ENCODE measurements around the gene FOXJ3. TPM values are rescaled to one million over a fixed set of nuclear protein-coding genes. Genes with fewer than 3 reads are reported as not detected.

FOXJ3 gene
- total and polyA plus RNA-seq, 5 donors = 15.0 to 50.5 (median 42.0) TPM

- ATAC-seq = no peak
- H3K27me3 ChIP-seq (ENCODE audit: control insufficient read depth, insufficient read depth) = no peaks in the 10 kb centered on the region
- intact Hi-C loops (cut with DNase I) = no loop called here
- no peak overlapping the region for H3K27ac ChIP-seq (ENCODE audit: low read length)
- no peak overlapping the region for H3K4me3 ChIP-seq (ENCODE audit: low read length)
- H3K9me3 ChIP-seq (ENCODE audit: control insufficient read depth, low read length) = no peaks in the 10 kb centered on the region
- no peak for DNase-seq
- 0% methylated on average over 1 of the region's 1 CpG for WGBS
- peaks cover 5% of the 10 kb centered on the region for H3K4me1 ChIP-seq (ENCODE audit: control insufficient read depth, insufficient read depth, low read length)
Measured at GRCh38 chr1:42311138-42311537, 23.9 kb downstream of the FOXJ3 start.

GRCh38 chr1:42306977-42307376 is 28.1 kb downstream of the FOXJ3 start:
- no peaks in the 10 kb centered on the region for H3K27me3 ChIP-seq (ENCODE audit: control insufficient read depth, insufficient read depth)
- 58% methylated on average over 1 of the region's 1 CpG for WGBS
- ATAC-seq = no peak
- intact Hi-C loops (cut with DNase I) = no loop called here
- H3K27ac ChIP-seq (ENCODE audit: low read length) = no peak overlapping the region
- H3K9me3 ChIP-seq (ENCODE audit: control insufficient read depth, low read length) = no peaks in the 10 kb centered on the region
- H3K4me1 ChIP-seq (ENCODE audit: control insufficient read depth, insufficient read depth, low read length) = no peaks in the 10 kb centered on the region
- DNase-seq = no peak
- no peak overlapping the region for H3K4me3 ChIP-seq (ENCODE audit: low read length)

DNA sequence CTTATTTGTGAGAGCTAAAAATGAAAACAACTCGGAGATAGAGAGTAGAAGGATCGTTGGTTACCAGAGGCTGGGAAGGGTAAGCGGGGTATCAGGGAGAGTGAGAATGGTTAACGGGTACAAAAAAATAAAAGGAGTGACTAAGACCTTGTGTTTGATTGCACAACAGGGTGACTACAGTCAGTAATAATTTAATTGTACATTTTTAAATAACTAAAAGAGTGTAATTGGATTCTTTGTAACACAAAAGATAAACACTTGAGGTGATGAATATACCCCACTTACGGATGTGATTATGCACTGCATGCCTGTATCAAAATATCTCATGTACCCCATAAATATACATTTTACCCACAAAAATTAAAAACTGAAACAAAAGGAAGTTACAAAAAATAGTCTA is 29.4 kb downstream of the FOXJ3 start:
- 96% methylated on average over 5 of the region's 5 CpGs for WGBS
- Histone ChIP-seq H3K4me3 (ENCODE audit: low read length) (no peak overlapping the region), H3K4me1 (ENCODE audit: control insufficient read depth, insufficient read depth, low read length) (no peaks in the 10 kb centered on the region), H3K27ac (ENCODE audit: low read length) (no peak overlapping the region), H3K27me3 (ENCODE audit: control insufficient read depth, insufficient read depth) (no peaks in the 10 kb centered on the region), H3K9me3 (ENCODE audit: control insufficient read depth, low read length) (no peaks in the 10 kb centered on the region)
- intact Hi-C loops (cut with DNase I) = no loop called here
- DNase-seq (no peak), ATAC-seq (no peak)

GRCh38 chr1:42302034-42302433 is 33.0 kb downstream of the FOXJ3 start:
- H3K27ac ChIP-seq (ENCODE audit: low read length) = no peak overlapping the region

DNA sequence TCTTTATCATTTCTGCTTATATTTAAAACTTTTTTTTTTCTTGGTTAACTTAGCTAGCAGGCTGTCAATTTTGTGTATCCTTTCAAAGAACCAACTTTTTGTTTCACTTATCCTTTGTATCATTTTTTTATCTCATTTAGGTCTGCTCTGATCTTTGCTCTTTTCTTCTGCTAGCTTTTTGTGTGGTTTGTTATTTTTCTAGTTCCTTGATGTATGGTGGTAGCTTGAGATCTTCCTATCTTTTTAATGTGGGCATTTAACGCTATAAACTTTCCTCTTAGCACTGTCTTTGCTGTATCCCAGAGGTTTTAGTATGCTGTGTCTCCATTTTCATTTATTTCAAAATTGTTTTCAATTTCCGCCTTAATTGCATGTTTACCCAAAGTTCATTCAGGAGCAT is 36.5 kb downstream of the FOXJ3 start:
- no peaks in the 10 kb centered on the region for H3K27me3 ChIP-seq (ENCODE audit: control insufficient read depth, insufficient read depth)
- H3K4me1 ChIP-seq (ENCODE audit: control insufficient read depth, insufficient read depth, low read length) = no peaks in the 10 kb centered on the region
- no peak overlapping the region for H3K4me3 ChIP-seq (ENCODE audit: low read length)
- H3K9me3 ChIP-seq (ENCODE audit: control insufficient read depth, low read length) = no peaks in the 10 kb centered on the region
- ATAC-seq = no peak
- H3K27ac ChIP-seq (ENCODE audit: low read length) = no peak overlapping the region
- intact Hi-C loops (cut with DNase I) = no loop called here
- no peak for DNase-seq
- WGBS = 97% methylated on average over 2 of the region's 2 CpGs

More at GRCh38 chr1:42302034-42302433, 33.0 kb downstream of the FOXJ3 start:
- DNase-seq (peak in 1 of 3 donors; percentile 34), ATAC-seq (no peak)
- Histone ChIP-seq H3K4me3 (ENCODE audit: low read length) (no peak overlapping the region), H3K4me1 (ENCODE audit: control insufficient read depth, insufficient read depth, low read length) (no peaks in the 10 kb centered on the region), H3K27me3 (ENCODE audit: control insufficient read depth, insufficient read depth) (no peaks in the 10 kb centered on the region), H3K9me3 (ENCODE audit: control insufficient read depth, low read length) (no peaks in the 10 kb centered on the region)
- WGBS = 100% methylated on average over 1 of the region's 1 CpG
- intact Hi-C loops (cut with DNase I) = no loop called here

- intact Hi-C loops (cut with DNase I) = no loop called here
- 98% methylated on average over 5 of the region's 5 CpGs for WGBS
Measured at GRCh38 chr1:42295816-42296215, 39.2 kb downstream of the FOXJ3 start.

DNA sequence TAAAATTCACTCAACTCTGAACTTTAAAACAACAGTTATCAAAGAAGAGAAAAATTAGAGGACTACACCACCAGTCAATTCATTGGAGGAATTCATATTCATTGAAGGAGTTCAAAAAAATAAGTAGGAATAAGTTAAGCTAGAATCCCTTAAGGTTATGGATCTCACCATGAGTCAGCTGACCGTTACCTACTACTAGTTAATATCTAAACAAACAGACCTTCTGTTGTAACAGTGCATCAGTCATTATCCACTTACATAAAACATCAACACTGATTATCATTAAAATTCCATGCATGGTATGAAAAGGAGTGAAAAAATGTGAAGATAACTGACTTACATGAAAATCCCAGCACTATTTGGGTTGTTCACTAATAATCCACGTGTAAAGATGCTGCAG is 44.9 kb downstream of the FOXJ3 start:
- intact Hi-C loops (cut with DNase I) = no loop called here
- WGBS = 76% methylated on average over 2 of the region's 2 CpGs
- H3K4me3 ChIP-seq (ENCODE audit: low read length) = no peak overlapping the region
- no peak overlapping the region for H3K27ac ChIP-seq (ENCODE audit: low read length)
- no peaks in the 10 kb centered on the region for H3K4me1 ChIP-seq (ENCODE audit: control insufficient read depth, insufficient read depth, low read length)
- no peaks in the 10 kb centered on the region for H3K27me3 ChIP-seq (ENCODE audit: control insufficient read depth, insufficient read depth)
- DNase-seq (no peak), ATAC-seq (no peak)
- no peaks in the 10 kb centered on the region for H3K9me3 ChIP-seq (ENCODE audit: control insufficient read depth, low read length)

More at GRCh38 chr1:42295816-42296215, 39.2 kb downstream of the FOXJ3 start:
- DNase-seq (no peak), ATAC-seq (no peak)
- Histone ChIP-seq H3K4me1 (ENCODE audit: control insufficient read depth, insufficient read depth, low read length) (no peaks in the 10 kb centered on the region), H3K9me3 (ENCODE audit: control insufficient read depth, low read length) (no peaks in the 10 kb centered on the region), H3K27me3 (ENCODE audit: control insufficient read depth, insufficient read depth) (no peaks in the 10 kb centered on the region), H3K4me3 (ENCODE audit: low read length) (no peak overlapping the region), H3K27ac (ENCODE audit: low read length) (no peak overlapping the region)

DNA sequence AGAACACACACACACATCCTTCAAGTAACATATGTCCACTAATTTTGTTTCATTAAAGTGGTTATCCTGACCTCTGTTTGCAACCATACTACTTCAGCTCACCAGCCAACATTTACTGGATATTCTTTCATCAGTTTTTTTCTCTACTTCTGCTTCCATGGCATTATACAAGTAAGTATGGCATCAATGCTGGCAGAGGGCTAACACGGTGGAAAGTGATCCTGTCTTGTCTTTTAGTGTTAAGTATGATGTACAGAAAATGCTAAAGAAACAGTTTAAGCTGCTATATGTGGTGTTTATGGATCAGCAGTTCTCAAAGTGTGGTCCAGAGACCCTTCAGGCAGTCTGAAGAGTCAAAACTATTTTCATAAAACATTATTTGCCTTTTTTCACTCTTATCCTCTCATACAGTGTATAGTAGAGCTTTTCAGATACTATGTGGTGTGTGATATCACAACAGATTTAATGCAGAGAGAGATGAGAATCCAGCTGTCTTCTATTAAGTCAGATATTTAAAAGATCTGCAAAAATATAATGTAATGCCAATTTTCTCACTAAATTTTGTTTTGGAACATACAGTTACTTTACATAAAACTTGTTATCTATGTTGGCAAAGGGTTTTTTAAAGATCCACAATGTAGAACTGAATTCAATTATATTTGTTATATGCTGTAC is 46.6 kb downstream of the FOXJ3 start:
- peaks cover 2% of the 10 kb centered on the region for H3K4me1 ChIP-seq (ENCODE audit: control insufficient read depth, insufficient read depth, low read length)
- H3K9me3 ChIP-seq (ENCODE audit: control insufficient read depth, low read length) = no peaks in the 10 kb centered on the region
- H3K27me3 ChIP-seq (ENCODE audit: control insufficient read depth, insufficient read depth) = no peaks in the 10 kb centered on the region
- DNase-seq = no peak
- ATAC-seq = no peak
- no peak overlapping the region for H3K27ac ChIP-seq (ENCODE audit: low read length)
- intact Hi-C loops (cut with DNase I) = no loop called here
- H3K4me3 ChIP-seq (ENCODE audit: low read length) = no peak overlapping the region
- 56% methylated on average over 1 of the region's 1 CpG for WGBS

DNA sequence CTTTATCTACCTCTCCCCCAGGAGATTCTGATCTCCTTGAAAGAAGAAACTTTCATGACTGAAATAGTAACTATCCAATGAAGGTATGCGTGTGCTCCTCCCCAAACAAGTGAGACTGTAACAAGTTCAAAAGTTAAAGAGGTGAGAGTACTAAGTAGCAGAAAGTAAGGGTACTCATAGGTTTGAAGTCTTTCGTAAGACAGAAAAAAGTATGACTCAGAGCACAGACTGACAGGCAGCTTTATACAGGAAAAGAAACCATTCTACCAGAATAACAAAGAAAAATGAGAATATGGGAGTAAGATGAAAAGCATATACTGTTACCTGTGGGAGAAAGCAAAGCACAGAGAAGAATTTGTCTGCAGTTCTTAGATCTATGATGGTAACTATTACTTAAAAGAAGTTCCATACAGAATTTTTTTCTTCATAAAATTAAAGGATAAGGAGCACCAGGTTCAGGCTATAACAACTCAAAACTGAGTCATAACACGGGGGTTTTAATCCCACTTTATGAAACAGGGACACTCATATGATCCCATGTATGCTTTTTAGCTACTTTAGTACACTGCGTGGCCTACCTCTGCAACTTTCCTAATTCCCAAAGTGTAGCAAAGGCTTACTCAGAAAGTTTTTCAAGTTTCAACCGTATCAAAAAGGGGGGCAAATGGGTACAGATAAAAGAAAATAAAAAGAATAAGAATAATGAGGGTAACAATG is 52.0 kb downstream of the FOXJ3 start:
- 75% methylated on average over 5 of the region's 5 CpGs for WGBS
- Histone ChIP-seq H3K4me1 (ENCODE audit: control insufficient read depth, insufficient read depth, low read length) (peaks cover 2% of the 10 kb centered on the region), H3K9me3 (ENCODE audit: control insufficient read depth, low read length) (no peaks in the 10 kb centered on the region), H3K4me3 (ENCODE audit: low read length) (no peak overlapping the region), H3K27me3 (ENCODE audit: control insufficient read depth, insufficient read depth) (no peaks in the 10 kb centered on the region), H3K27ac (ENCODE audit: low read length) (no peak overlapping the region)
- intact Hi-C loops (cut with DNase I) = no loop called here
- no peak for DNase-seq
- no peak for ATAC-seq

- Histone ChIP-seq H3K27me3 (ENCODE audit: control insufficient read depth, insufficient read depth) (no peaks in the 10 kb centered on the region), H3K27ac (ENCODE audit: low read length) (no peak overlapping the region), H3K9me3 (ENCODE audit: control insufficient read depth, low read length) (no peaks in the 10 kb centered on the region), H3K4me3 (ENCODE audit: low read length) (no peak overlapping the region), H3K4me1 (ENCODE audit: control insufficient read depth, insufficient read depth, low read length) (peaks cover 2% of the 10 kb centered on the region)
- no peak for DNase-seq
- intact Hi-C loops (cut with DNase I) = no loop called here
- ATAC-seq = peak; percentile 51 to 69
- WGBS = 77% methylated on average over 2 of the region's 2 CpGs
Measured at GRCh38 chr1:42282024-42282579, 52.9 kb downstream of the FOXJ3 start.

GRCh38 chr1:42280821-42281220 is 54.2 kb downstream of the FOXJ3 start:
- Histone ChIP-seq H3K27me3 (ENCODE audit: control insufficient read depth, insufficient read depth) (no peaks in the 10 kb centered on the region), H3K27ac (ENCODE audit: low read length) (no peak overlapping the region), H3K9me3 (ENCODE audit: control insufficient read depth, low read length) (no peaks in the 10 kb centered on the region), H3K4me3 (ENCODE audit: low read length) (no peak overlapping the region), H3K4me1 (ENCODE audit: control insufficient read depth, insufficient read depth, low read length) (peaks cover 2% of the 10 kb centered on the region)
- ATAC-seq (no peak), DNase-seq (no peak)
- 92% methylated on average over 1 of the region's 1 CpG for WGBS
- intact Hi-C loops (cut with DNase I) = no loop called here
